RWPE2 (cell line): ENCODE results near the gene KNG1.
A peak's percentile ranks its signal among the peaks of the same experiment; 100 is the strongest.

Experiments used
- ATAC-seq: fragments of 200-7000 bp; cut with Tn5 transposase; 3 replicates; pipeline ENCODE4 v1.9.1; 2021; ENCODE audit warnings: low read depth
- DNase-seq: peaks from one replicate; pipeline ENCODE4 v3.0.0-alpha.2; 2020; ENCODE audit warnings: low spot score
- H3K27ac ChIP-seq: fragments of 450-650 bp; 2 replicates; pipeline ENCODE4 v1.5.1; 2017; ENCODE audit warnings: mild to moderate bottlenecking; ENCODE audit not compliant: poor library complexity, severe bottlenecking
- H3K27me3 ChIP-seq: fragments of 250-450 bp; sonication (Bioruptor Pico); 2 replicates; pipeline ENCODE4 v1.5.1; 2021; ENCODE audit warnings: mild to moderate bottlenecking, moderate library complexity; ENCODE audit not compliant: insufficient read depth, poor library complexity, severe bottlenecking
- H3K36me3 ChIP-seq: fragments of 250-450 bp; sonication (Bioruptor Pico); 2 replicates; pipeline ENCODE4 v1.5.1; 2020; ENCODE audit warnings: low read depth, mild to moderate bottlenecking, moderate library complexity
- H3K4me1 ChIP-seq: fragments of 250-450 bp; sonication (Bioruptor Pico); 2 replicates; pipeline ENCODE4 v1.5.1; 2021; ENCODE audit warnings: mild to moderate bottlenecking, moderate library complexity; ENCODE audit not compliant: insufficient read depth, poor library complexity, severe bottlenecking
- H3K4me3 ChIP-seq: fragments of 250-450 bp; sonication (Bioruptor Pico); 2 replicates; pipeline ENCODE4 v1.5.1; 2021; ENCODE audit warnings: mild to moderate bottlenecking, moderate library complexity; ENCODE audit not compliant: severe bottlenecking
- H3K9me3 ChIP-seq: fragments of 250-450 bp; sonication (Bioruptor Pico); 2 replicates; pipeline ENCODE4 v1.5.1; 2021; ENCODE audit warnings: mild to moderate bottlenecking, moderate library complexity; ENCODE audit not compliant: severe bottlenecking
- TF ChIP-seq, protein P1 (sequence below): fragments of 450-650 bp; IDR thresholded peaks from one replicate; pipeline ENCODE4 v1.5.1; 2017; ENCODE audit warnings: mild to moderate bottlenecking, moderate library complexity; ENCODE audit not compliant: poor library complexity, severe bottlenecking

Gene KNG1

DNA sequence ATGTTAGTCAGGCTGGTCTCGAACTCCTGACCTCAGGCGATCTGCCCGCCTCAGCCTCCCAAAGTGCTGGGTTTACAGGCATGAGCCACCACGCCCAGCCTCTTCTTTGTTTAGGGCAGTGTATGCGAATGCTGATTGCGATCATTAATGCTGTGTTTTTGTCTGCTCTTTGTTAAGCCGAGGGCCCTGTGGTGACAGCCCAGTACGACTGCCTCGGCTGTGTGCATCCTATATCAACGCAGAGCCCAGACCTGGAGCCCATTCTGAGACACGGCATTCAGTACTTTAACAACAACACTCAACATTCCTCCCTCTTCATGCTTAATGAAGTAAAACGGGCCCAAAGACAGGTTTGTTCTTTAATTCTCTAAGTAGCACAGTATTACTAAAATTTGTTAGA lies 7.8 kb downstream of the KNG1 start:
- TF ChIP-seq, protein P1, sequence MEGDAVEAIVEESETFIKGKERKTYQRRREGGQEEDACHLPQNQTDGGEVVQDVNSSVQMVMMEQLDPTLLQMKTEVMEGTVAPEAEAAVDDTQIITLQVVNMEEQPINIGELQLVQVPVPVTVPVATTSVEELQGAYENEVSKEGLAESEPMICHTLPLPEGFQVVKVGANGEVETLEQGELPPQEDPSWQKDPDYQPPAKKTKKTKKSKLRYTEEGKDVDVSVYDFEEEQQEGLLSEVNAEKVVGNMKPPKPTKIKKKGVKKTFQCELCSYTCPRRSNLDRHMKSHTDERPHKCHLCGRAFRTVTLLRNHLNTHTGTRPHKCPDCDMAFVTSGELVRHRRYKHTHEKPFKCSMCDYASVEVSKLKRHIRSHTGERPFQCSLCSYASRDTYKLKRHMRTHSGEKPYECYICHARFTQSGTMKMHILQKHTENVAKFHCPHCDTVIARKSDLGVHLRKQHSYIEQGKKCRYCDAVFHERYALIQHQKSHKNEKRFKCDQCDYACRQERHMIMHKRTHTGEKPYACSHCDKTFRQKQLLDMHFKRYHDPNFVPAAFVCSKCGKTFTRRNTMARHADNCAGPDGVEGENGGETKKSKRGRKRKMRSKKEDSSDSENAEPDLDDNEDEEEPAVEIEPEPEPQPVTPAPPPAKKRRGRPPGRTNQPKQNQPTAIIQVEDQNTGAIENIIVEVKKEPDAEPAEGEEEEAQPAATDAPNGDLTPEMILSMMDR = no peak
- no peaks in the 10 kb centered on the region for H3K4me1 ChIP-seq
- ATAC-seq = no peak
- H3K27ac ChIP-seq = no peak overlapping the region
- no peaks in the 10 kb centered on the region for H3K36me3 ChIP-seq
- DNase-seq = no peak
- no peaks in the 10 kb centered on the region for H3K9me3 ChIP-seq
- H3K27me3 ChIP-seq = no peaks in the 10 kb centered on the region
- H3K4me3 ChIP-seq = no peak overlapping the region

DNA sequence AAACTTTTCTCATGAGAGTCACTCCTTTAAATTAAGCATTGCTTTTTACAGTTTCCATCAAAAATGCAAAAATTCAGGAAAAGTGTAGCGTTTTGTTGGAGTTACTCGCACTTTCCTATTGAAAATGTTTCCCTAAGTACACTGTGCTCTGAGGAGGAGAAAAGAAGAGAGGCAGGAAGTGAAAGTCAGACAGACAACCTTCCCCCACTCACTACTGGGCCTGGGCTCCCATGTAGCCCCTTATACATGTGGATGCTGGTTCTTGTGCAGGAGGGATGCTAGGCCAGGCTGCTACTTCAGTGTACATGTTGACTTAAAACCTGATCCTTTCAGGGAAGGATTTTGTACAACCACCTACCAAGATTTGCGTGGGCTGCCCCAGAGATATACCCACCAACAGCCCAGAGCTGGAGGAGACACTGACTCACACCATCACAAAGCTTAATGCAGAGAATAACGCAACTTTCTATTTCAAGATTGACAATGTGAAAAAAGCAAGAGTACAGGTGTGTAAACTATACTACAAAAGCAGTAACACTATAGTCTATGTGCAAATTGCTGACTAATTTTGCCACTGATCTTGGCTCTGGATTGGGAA lies 15.1 kb downstream of the KNG1 start:
- DNase-seq = no peak
- H3K27me3 ChIP-seq = no peaks in the 10 kb centered on the region
- no peak overlapping the region for H3K27ac ChIP-seq
- no peak overlapping the region for H3K4me3 ChIP-seq
- TF ChIP-seq, protein P1 = no peak
- no peaks in the 10 kb centered on the region for H3K4me1 ChIP-seq
- no peaks in the 10 kb centered on the region for H3K36me3 ChIP-seq
- no peak for ATAC-seq
- no peaks in the 10 kb centered on the region for H3K9me3 ChIP-seq

DNA sequence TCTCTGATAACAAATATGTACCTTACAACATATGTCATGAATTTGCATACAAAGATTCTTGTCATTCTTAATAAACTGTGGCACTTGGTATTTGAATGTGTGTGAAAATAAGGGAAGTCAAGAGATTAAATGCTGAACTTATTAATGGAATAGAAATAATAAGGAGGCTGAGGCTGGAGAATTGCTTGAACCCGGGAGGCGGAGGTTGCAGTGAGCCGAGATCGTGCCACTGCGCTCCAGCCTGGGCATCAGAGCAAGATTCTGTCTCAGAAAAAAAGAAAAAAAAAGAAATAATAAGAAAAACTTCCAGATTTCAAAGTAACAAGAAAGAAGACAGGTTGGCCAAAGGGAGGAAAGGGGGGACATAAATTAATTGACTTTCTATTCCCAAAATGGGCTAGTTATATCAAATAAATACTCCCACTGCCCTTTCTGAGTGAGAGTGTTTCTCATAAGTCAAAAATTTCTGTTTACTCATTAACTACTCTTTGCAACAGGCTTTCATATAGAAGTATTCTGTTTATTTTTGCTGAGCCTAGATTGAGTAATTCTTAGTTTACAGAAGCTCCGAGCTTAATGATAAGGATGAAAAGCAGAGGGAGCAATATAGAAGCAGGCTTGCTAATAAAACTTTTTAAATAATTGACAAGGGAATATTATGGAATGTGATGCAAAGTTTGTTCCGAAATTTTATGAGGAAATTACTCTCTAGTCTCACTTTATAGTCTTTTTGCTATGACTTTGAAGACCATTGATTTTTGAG lies 25.6 kb downstream of the KNG1 start:
- no peak for ATAC-seq
- Histone ChIP-seq H3K4me1 (peaks cover 8% of the 10 kb centered on the region), H3K36me3 (no peaks in the 10 kb centered on the region), H3K4me3 (no peak overlapping the region), H3K27me3 (no peaks in the 10 kb centered on the region), H3K9me3 (no peaks in the 10 kb centered on the region), H3K27ac (no peak overlapping the region)
- TF ChIP-seq, protein P1 = no peak
- no peak for DNase-seq

DNA sequence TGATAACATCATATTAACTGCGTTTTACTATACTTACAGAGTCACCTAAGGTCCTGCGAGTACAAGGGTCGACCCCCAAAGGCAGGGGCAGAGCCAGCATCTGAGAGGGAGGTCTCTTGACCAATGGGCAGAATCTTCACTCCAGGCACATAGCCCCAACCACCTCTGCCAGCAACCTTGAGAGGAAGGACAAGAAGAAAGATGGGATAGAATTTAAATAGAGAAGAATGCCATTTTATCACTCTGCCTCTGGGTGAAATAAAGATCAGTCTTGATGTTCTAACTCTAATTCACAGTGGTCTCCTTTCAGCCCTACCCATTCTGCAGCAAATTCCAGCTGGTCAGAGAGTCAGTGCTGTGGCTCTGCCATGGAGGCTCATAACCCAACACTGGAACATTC lies 26.5 kb downstream of the KNG1 start:
- no peak for DNase-seq
- ATAC-seq = no peak
- TF ChIP-seq, protein P1 = no peak
- peaks cover 8% of the 10 kb centered on the region for H3K4me1 ChIP-seq
- no peak overlapping the region for H3K4me3 ChIP-seq
- H3K9me3 ChIP-seq = no peaks in the 10 kb centered on the region
- H3K36me3 ChIP-seq = no peaks in the 10 kb centered on the region
- H3K27me3 ChIP-seq = no peaks in the 10 kb centered on the region
- no peak overlapping the region for H3K27ac ChIP-seq

DNA sequence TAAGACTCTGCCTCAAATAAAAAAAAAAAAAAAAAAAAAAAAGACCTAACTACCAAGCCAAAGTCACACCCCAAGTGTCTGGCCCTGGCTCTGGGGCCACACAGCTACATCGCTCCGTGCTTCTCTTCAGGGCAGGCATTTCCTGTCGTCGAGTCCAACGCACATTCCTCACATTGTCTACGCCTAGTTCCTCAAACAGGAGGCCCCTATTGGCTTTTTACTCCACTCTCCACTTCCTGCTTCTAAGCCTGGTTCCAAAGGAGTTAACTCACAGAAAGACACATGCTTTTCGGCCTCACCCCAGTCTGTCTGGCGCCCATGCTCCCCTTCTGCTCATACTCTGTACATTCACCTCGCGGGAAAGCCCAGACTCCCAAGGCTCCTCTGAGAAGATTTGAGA lies 28.8 kb downstream of the KNG1 start:
- Histone ChIP-seq H3K36me3 (no peaks in the 10 kb centered on the region), H3K4me3 (no peak overlapping the region), H3K9me3 (no peaks in the 10 kb centered on the region), H3K27me3 (no peaks in the 10 kb centered on the region), H3K4me1 (peaks cover 8% of the 10 kb centered on the region), H3K27ac (peak overlapping the region; percentile 43)
- DNase-seq = no peak
- TF ChIP-seq, protein P1 = no peak
- ATAC-seq = peak; percentile 97
